Upper lobe of left lung (tissue), 6 donors: ENCODE results near the gene MAPRE3. TPM values are rescaled to one million over a fixed set of nuclear protein-coding genes. Genes with fewer than 3 reads are reported as not detected.

ENCODE experiments used
- ATAC-seq, 2 donors: fragments of 200-7000 bp; cut with Tn5 transposase; one replicate each; pipeline ENCODE4 v1.9.1; 2022; ENCODE audit warnings: mild to moderate bottlenecking in 2 of 2, moderate library complexity in 2 of 2; ENCODE audit not compliant: low FRiP score in 2 of 2
- DNase-seq, 2 donors: peaks; one replicate each; pipeline ENCODE4 v3.0.0-alpha.2; 2019 to 2020
- H3K27ac ChIP-seq, 4 donors: fragments of 200-600 bp; sonication (generic); one replicate each; pipeline ENCODE4 v1.5.1; 2016 to 2019
- H3K27me3 ChIP-seq, 4 donors: fragments of 200-600 bp; sonication (generic); one replicate each; pipeline ENCODE4 v1.5.1; 2017 to 2019
- H3K36me3 ChIP-seq, 4 donors: fragments of 200-600 bp; sonication (generic); one replicate each; pipeline ENCODE4 v1.5.1; 2016 to 2019
- H3K4me1 ChIP-seq, 4 donors: fragments of 200-600 bp; sonication (generic); one replicate each; pipeline ENCODE4 v1.5.1; 2018 to 2019
- H3K4me3 ChIP-seq, 4 donors: fragments of 200-600 bp; sonication (generic); one replicate each; pipeline ENCODE4 v1.5.1; 2017 to 2019; ENCODE audit warnings: mild to moderate bottlenecking in 2 of 4, moderate library complexity in 1 of 4
- H3K9me3 ChIP-seq, 4 donors: fragments of 200-600 bp; sonication (generic); one replicate each; pipeline ENCODE4 v1.5.1; 2018 to 2019
- CTCF ChIP-seq, 6 experiments: fragments of 450-650 bp in 4 of 6; fragments of 200-600 bp in 2 of 6; sonication (generic) in 2 of 6; IDR thresholded peaks; one replicate each; pipeline ENCODE4 v1.5.1; 2016 to 2019; ENCODE audit warnings: antibody characterized with exemption in 6 of 6
- EP300 ChIP-seq, 4 donors: sonication (generic); formaldehyde crosslinking; IDR thresholded peaks; one replicate each; pipeline ENCODE4 v1.5.1; 2017; ENCODE audit warnings: antibody characterized with exemption in 4 of 4, control low read depth in 2 of 4
- POLR2A ChIP-seq, 4 donors: fragments of 450-650 bp; IDR thresholded peaks; one replicate each; pipeline ENCODE4 v1.5.1; 2016 to 2017; ENCODE audit warnings: antibody characterized with exemption in 4 of 4, mild to moderate bottlenecking in 2 of 4
- POLR2AphosphoS5 ChIP-seq, 2 donors: sonication (generic); formaldehyde crosslinking; IDR thresholded peaks; one replicate each; pipeline ENCODE4 v1.5.1; 2017; ENCODE audit warnings: antibody characterized with exemption in 2 of 2
- WGBS, 2 donors: methylation state at CpG; one replicate each; pipeline ENCODE4 v1.1.5; 2017 to 2018; 5-methylcytosine and 5-hydroxymethylcytosine counted together
- total RNA-seq, 6 donors: library from RNA; depleted of rRNA in 4 of 6; stranded (reverse); fragments of >200 nt in 4 of 6; gene quantifications; one replicate each; pipeline versions ENCODE4 v1.1.0 to v1.2.1, GENCODE V29; 2016 to 2021
- donor health status: DM: no; HTN: no; CAD: no; lungs with moderate emphysema.
- donor health status: DM: no; HTN: yes; CAD: no; lungs with severe emphysema.

Gene MAPRE3
- total RNA-seq, 6 donors from 2014 or later = 13.5 to 61.8 (median 20.1) TPM

GRCh38 chr2:27025281-27025800 lies 54.9 kb downstream of the MAPRE3 start:
- H3K9me3 ChIP-seq = no peaks in the 10 kb centered on the region
- 92 to 95% methylated on average over 13 of the region's 13 CpGs for WGBS, 2 donors
- H3K4me1 ChIP-seq = peaks cover 0 to 8% (median 4%) of the 10 kb centered on the region in 4 donors
- no peak overlapping the region for H3K4me3 ChIP-seq
- ATAC-seq = no peak
- H3K36me3 ChIP-seq = peaks cover 0 to 54% (median 27%) of the 10 kb centered on the region in 4 donors
- H3K27me3 ChIP-seq = no peaks in the 10 kb centered on the region
- DNase-seq = no peak
- H3K27ac ChIP-seq = no peak overlapping the region
- no peak for TF ChIP-seq EP300 (IDR thresholded peaks at IDR 0.05)
- TF ChIP-seq POLR2AphosphoS5 (IDR thresholded peaks at IDR 0.05) = no peak
- TF ChIP-seq POLR2A (IDR thresholded peaks at IDR 0.05) = no peak

- no peak for ATAC-seq
- TF ChIP-seq CTCF (IDR thresholded peaks at IDR 0.05) (no peak), EP300 (IDR thresholded peaks at IDR 0.05) (no peak), POLR2A (IDR thresholded peaks at IDR 0.05) (no peak), POLR2AphosphoS5 (IDR thresholded peaks at IDR 0.05) (no peak)
- peaks cover 0 to 5% (median under 1%) of the 10 kb centered on the region in 4 donors for H3K4me1 ChIP-seq
- H3K36me3 ChIP-seq = peaks cover 0 to 54% (median 27%) of the 10 kb centered on the region in 4 donors
- WGBS, 2 donors = 93% methylated on average over 20 to 24 of the region's 24 CpGs
- no peak overlapping the region for H3K27ac ChIP-seq
- DNase-seq = peak in 1 of 2 donors; percentile 67
- no peaks in the 10 kb centered on the region for H3K9me3 ChIP-seq
- H3K4me3 ChIP-seq = no peak overlapping the region
- H3K27me3 ChIP-seq = no peaks in the 10 kb centered on the region
Observed at GRCh38 chr2:27025861-27026851, 55.7 kb downstream of the MAPRE3 start.

- H3K27me3 ChIP-seq = no peaks in the 10 kb centered on the region
- DNase-seq (peak in 1 of 2 donors; percentile 48), ATAC-seq (no peak)
- H3K4me1 ChIP-seq = peaks cover 0 to 8% (median 3%) of the 10 kb centered on the region in 4 donors
- TF ChIP-seq CTCF (IDR thresholded peaks at IDR 0.05) (no peak), EP300 (IDR thresholded peaks at IDR 0.05) (no peak), POLR2A (IDR thresholded peaks at IDR 0.05) (no peak), POLR2AphosphoS5 (IDR thresholded peaks at IDR 0.05) (no peak)
- no peak overlapping the region for H3K27ac ChIP-seq
- peaks cover 0 to 50% (median 27%) of the 10 kb centered on the region in 4 donors for H3K36me3 ChIP-seq
- H3K4me3 ChIP-seq = no peak overlapping the region
- H3K9me3 ChIP-seq = no peaks in the 10 kb centered on the region
- 97 to 100% methylated on average over 4 to 8 of the region's 10 CpGs for WGBS, 2 donors
Observed at GRCh38 chr2:27027211-27027651, 56.8 kb downstream of the MAPRE3 start.

- Histone ChIP-seq H3K27me3 (no peaks in the 10 kb centered on the region), H3K9me3 (no peaks in the 10 kb centered on the region), H3K4me3 (no peak overlapping the region), H3K27ac (no peak overlapping the region), H3K4me1 (peaks cover 6 to 19% (median 11%) of the 10 kb centered on the region in 4 donors), H3K36me3 (peaks cover 0 to 32% (median 17%) of the 10 kb centered on the region in 4 donors)
- WGBS, 2 donors = 83 to 93% methylated on average over 2 of the region's 2 CpGs
- no peak for TF ChIP-seq POLR2A (IDR thresholded peaks at IDR 0.05)
- no peak for TF ChIP-seq POLR2AphosphoS5 (IDR thresholded peaks at IDR 0.05)
- ATAC-seq (no peak), DNase-seq (no peak)
Observed at GRCh38 chr2:27029051-27029450, 58.6 kb downstream of the MAPRE3 start.

GRCh38 chr2:27032495-27033252 lies 62.2 kb downstream of the MAPRE3 start, which contains the start of gene TMEM214:
Gene TMEM214, plus strand, starts transcription at chr2:27032965. Its CDS starts 51 bp downstream, at chr2:27033016.
- Histone ChIP-seq H3K36me3 (peaks cover 18 to 30% (median 28%) of the 10 kb centered on the region in 4 donors), H3K9me3 (no peaks in the 10 kb centered on the region), H3K4me3 (peak within 1 kb of the TSS; percentile 68 to 99 (median 91)), H3K4me1 (peaks cover 14 to 31% (median 20%) of the 10 kb centered on the region in 4 donors), H3K27me3 (no peaks in the 10 kb centered on the region), H3K27ac (peak within 1 kb of the TSS; percentile 77 to 95 (median 92))
- 1% methylated on average over 45 to 76 of the region's 76 CpGs for WGBS, 2 donors
- TF ChIP-seq POLR2A (IDR thresholded peaks at IDR 0.05) (peak; percentile 35 to 85 (median 65)), EP300 (IDR thresholded peaks at IDR 0.05) (no peak), CTCF (IDR thresholded peaks at IDR 0.05) (peak in 4 of 6 experiments; percentile 15 to 61 (median 40)), POLR2AphosphoS5 (IDR thresholded peaks at IDR 0.05) (peak; percentile 66 to 83)
- ATAC-seq = peak; percentile 94 to 99
- peak; percentile 94 to 99 for DNase-seq
